Left lung (tissue), 10 donors: Measurements from ENCODE around the gene SPSB4. TPM values are rescaled to one million over a fixed set of nuclear protein-coding genes. Genes with fewer than 3 reads are reported as not detected.

Source experiments
- ATAC-seq: fragments of 200-7000 bp; cut with Tn5 transposase; one replicate; pipeline ENCODE4 v1.9.1; 2020; ENCODE audit warnings: moderate library complexity
- DNase-seq, 4 donors: peaks; one replicate each; pipeline ENCODE4 v3.0.0-alpha.2; 2013 to 2020
- H3K27ac ChIP-seq, 2 donors: fragments of 200-600 bp; sonication (generic) in 1 of 2; one replicate each; pipeline versions ENCODE4 v1.5.0 to v1.8.0; 2020 to 2021
- H3K27me3 ChIP-seq, 2 donors: fragments of 200-600 bp; sonication (generic) in 1 of 2; one replicate each; pipeline versions ENCODE4 v1.5.0 to v1.8.0; 2020 to 2021
- H3K36me3 ChIP-seq, 2 donors: fragments of 200-600 bp; sonication (generic) in 1 of 2; one replicate each; pipeline versions ENCODE4 v1.5.0 to v1.8.0; 2020 to 2021
- H3K4me1 ChIP-seq, 2 donors: fragments of 200-600 bp; one replicate each; pipeline ENCODE4 v1.8.0; 2021
- H3K4me3 ChIP-seq, 2 donors: fragments of 200-600 bp; sonication (generic) in 1 of 2; one replicate each; pipeline versions ENCODE4 v1.5.0 to v1.8.0; 2020 to 2021; ENCODE audit warnings: mild to moderate bottlenecking in 1 of 2
- H3K9me3 ChIP-seq, 2 donors: fragments of 200-600 bp; sonication (generic) in 1 of 2; one replicate each; pipeline versions ENCODE4 v1.5.0 to v1.8.0; 2020 to 2021
- CTCF ChIP-seq, 2 donors: fragments of 200-600 bp; sonication (generic) in 1 of 2; IDR thresholded peaks; one replicate each; pipeline versions ENCODE4 v1.5.0 to v1.8.0; 2021; ENCODE audit warnings: antibody characterized with exemption in 2 of 2
- intact Hi-C, 2 donors: fragments of 100-400 bp; cut with DNase I; formaldehyde crosslinking; loops; one replicate each; pipeline versions ENCODE4 v1.11.2 to v1.14.2; 2022
- polyA plus RNA-seq, 6 donors: library from polyadenylated mRNA; unstranded; fragments of 120-200 nt; gene quantifications; one replicate each; pipeline ENCODE4 v1.2.1, GENCODE V29; 2013; ENCODE audit not compliant: insufficient read length in 6 of 6
- total RNA-seq, 2 donors: library from RNA; stranded (reverse); fragmentation: NEBNext Ultra II Directional; extraction: Animal tissue kit (Norgen Biotek cat#: 25700); gene quantifications; one replicate each; pipeline ENCODE4 v1.2.1, GENCODE V29; 2021
- donor health status: DM: no; HTN: yes; CAD: no.
- donor health status: DM: no; HTN: no; CAD: no.

The SPSB4 gene
- total and polyA plus RNA-seq, 8 donors = 1.3 to 9.9 (median 6.2) TPM

DNA sequence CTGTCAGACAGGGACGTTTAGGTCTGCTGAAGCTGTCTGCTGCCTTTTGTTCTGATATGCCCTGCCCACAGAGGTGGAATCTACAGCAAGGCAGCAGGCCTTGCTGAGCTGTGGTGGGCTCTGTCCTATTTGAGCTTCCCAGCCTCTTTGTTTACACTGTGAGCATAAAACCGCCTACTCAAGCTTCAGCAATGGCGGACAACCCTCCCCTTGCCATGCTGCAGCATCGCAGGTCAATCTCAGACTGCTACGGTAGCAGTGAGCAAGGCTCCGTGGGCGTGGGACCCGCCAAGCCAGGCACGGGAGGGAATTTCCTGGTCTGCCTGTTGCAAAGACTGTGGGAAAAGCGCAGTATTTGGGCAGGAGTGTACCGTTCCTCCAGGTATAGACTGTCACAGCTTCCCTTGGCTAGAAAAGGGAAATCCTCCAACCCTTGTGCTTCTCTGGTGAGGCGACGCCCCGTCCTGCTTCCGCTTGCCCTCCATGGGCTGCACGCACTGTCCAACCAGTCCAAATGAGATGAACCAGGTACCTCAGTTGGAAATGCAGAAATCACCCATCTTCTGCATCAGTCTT, 71.4 kb downstream of the SPSB4 start:
- no peak for TF ChIP-seq CTCF (IDR thresholded peaks at IDR 0.05)
- DNase-seq (no peak), ATAC-seq (no peak)
- intact Hi-C loops = no loop called here
- no peaks in the 10 kb centered on the region for H3K27me3 ChIP-seq
- H3K36me3 ChIP-seq = no peaks in the 10 kb centered on the region
- no peaks in the 10 kb centered on the region for H3K9me3 ChIP-seq
- H3K27ac ChIP-seq = no peak overlapping the region
- H3K4me3 ChIP-seq = no peak overlapping the region
- H3K4me1 ChIP-seq = no peaks in the 10 kb centered on the region

GRCh38 chr3:141123677-141124410, 72.7 kb downstream of the SPSB4 start:
- ATAC-seq = no peak
- intact Hi-C loops = no loop called here
- Histone ChIP-seq H3K4me3 (no peak overlapping the region), H3K4me1 (no peaks in the 10 kb centered on the region), H3K9me3 (no peaks in the 10 kb centered on the region), H3K27ac (no peak overlapping the region), H3K27me3 (no peaks in the 10 kb centered on the region), H3K36me3 (no peaks in the 10 kb centered on the region)
- no peak for DNase-seq
- no peak for TF ChIP-seq CTCF (IDR thresholded peaks at IDR 0.05)

- Histone ChIP-seq H3K27ac (no peak overlapping the region), H3K9me3 (no peaks in the 10 kb centered on the region), H3K27me3 (no peaks in the 10 kb centered on the region), H3K4me3 (no peak overlapping the region), H3K36me3 (no peaks in the 10 kb centered on the region), H3K4me1 (no peaks in the 10 kb centered on the region)
- DNase-seq (no peak), ATAC-seq (no peak)
- intact Hi-C loops = no loop called here
- no peak for TF ChIP-seq CTCF (IDR thresholded peaks at IDR 0.05)
These were observed 73.6 kb downstream of the SPSB4 start for GRCh38 chr3:141124715-141125114.

GRCh38 chr3:141125351-141125750, 74.2 kb downstream of the SPSB4 start:
- TF ChIP-seq CTCF (IDR thresholded peaks at IDR 0.05) = no peak
- no peaks in the 10 kb centered on the region for H3K27me3 ChIP-seq
- no peak overlapping the region for H3K27ac ChIP-seq
- no peaks in the 10 kb centered on the region for H3K4me1 ChIP-seq
- no peaks in the 10 kb centered on the region for H3K36me3 ChIP-seq
- H3K9me3 ChIP-seq = no peaks in the 10 kb centered on the region
- intact Hi-C loops = no loop called here
- no peak overlapping the region for H3K4me3 ChIP-seq
- DNase-seq (no peak), ATAC-seq (no peak)

GRCh38 chr3:141126661-141127343, 75.7 kb downstream of the SPSB4 start:
- Histone ChIP-seq H3K9me3 (no peaks in the 10 kb centered on the region), H3K27ac (no peak overlapping the region), H3K36me3 (no peaks in the 10 kb centered on the region), H3K4me1 (no peaks in the 10 kb centered on the region), H3K4me3 (no peak overlapping the region), H3K27me3 (no peaks in the 10 kb centered on the region)
- DNase-seq = no peak
- no peak for TF ChIP-seq CTCF (IDR thresholded peaks at IDR 0.05)
- intact Hi-C loops = no loop called here
- ATAC-seq = no peak
